HG03460 (cell line): ENCODE results near the gene CDK14.
"Not testable (repeated sequence)": the region's sequence is repeated elsewhere in the genome, so short reads cannot be mapped to it uniquely, and the experiment has no call there.

Experiments used
- ATAC-seq: cut with Tn5 transposase; IDR thresholded peaks from one replicate; pipeline ENCODE4 v1.9.1; 2021; ENCODE audit not compliant: unreplicated experiment

The CDK14 gene

GRCh38 chr7:90886416-90886815, 290.3 kb downstream of the CDK14 start:
- ATAC-seq: no peak

GRCh38 chr7:90889210-90889609, 293.1 kb downstream of the CDK14 start:
- ATAC-seq: no peak

GRCh38 chr7:90889644-90890043, 293.5 kb downstream of the CDK14 start:
- no peak for ATAC-seq

GRCh38 chr7:90891529-90891928, 295.4 kb downstream of the CDK14 start:
- ATAC-seq: no peak

GRCh38 chr7:90892213-90892612, 296.1 kb downstream of the CDK14 start:
- ATAC-seq: peak; percentile 78

GRCh38 chr7:90894122-90894521, 298.0 kb downstream of the CDK14 start:
- no peak for ATAC-seq

GRCh38 chr7:90896458-90896857, 300.3 kb downstream of the CDK14 start:
- ATAC-seq: no peak

- ATAC-seq: no peak
These were observed 301.9 kb downstream of the CDK14 start for GRCh38 chr7:90897961-90898469.

GRCh38 chr7:90900628-90901356, 304.7 kb downstream of the CDK14 start:
- ATAC-seq: no peak

GRCh38 chr7:90903841-90904240, 307.7 kb downstream of the CDK14 start:
- no peak for ATAC-seq

- no peak for ATAC-seq
These were observed 314.0 kb downstream of the CDK14 start for GRCh38 chr7:90910136-90910535.

GRCh38 chr7:90916319-90916718, 320.2 kb downstream of the CDK14 start:
- no peak for ATAC-seq

GRCh38 chr7:90917539-90917938, 321.4 kb downstream of the CDK14 start:
- ATAC-seq: no peak

GRCh38 chr7:90918303-90918702, 322.2 kb downstream of the CDK14 start:
- ATAC-seq: no peak

- no peak for ATAC-seq
These were observed 323.7 kb downstream of the CDK14 start for GRCh38 chr7:90919816-90920215.

- ATAC-seq: no peak
These were observed 324.2 kb downstream of the CDK14 start for GRCh38 chr7:90920336-90920735.

GRCh38 chr7:90923541-90923997, 327.4 kb downstream of the CDK14 start:
- no peak for ATAC-seq

GRCh38 chr7:90928700-90929424, 332.7 kb downstream of the CDK14 start:
- not testable (repeated sequence) for ATAC-seq

- ATAC-seq: peak; percentile 98
These were observed 336.1 kb downstream of the CDK14 start for GRCh38 chr7:90931986-90932916.

- no peak for ATAC-seq
These were observed 336.9 kb downstream of the CDK14 start for GRCh38 chr7:90933041-90933440.

- ATAC-seq: no peak
These were observed 337.9 kb downstream of the CDK14 start for GRCh38 chr7:90933984-90934383.
